ENCODE results near the gene PPP2R3B. TPM values are rescaled to one million over a fixed set of nuclear protein-coding genes. Genes with fewer than 3 reads are reported as not detected.

Gene PPP2R3B
- total RNA-seq, 1 experiment from 2014 or later, result 21.5 TPM

DNA sequence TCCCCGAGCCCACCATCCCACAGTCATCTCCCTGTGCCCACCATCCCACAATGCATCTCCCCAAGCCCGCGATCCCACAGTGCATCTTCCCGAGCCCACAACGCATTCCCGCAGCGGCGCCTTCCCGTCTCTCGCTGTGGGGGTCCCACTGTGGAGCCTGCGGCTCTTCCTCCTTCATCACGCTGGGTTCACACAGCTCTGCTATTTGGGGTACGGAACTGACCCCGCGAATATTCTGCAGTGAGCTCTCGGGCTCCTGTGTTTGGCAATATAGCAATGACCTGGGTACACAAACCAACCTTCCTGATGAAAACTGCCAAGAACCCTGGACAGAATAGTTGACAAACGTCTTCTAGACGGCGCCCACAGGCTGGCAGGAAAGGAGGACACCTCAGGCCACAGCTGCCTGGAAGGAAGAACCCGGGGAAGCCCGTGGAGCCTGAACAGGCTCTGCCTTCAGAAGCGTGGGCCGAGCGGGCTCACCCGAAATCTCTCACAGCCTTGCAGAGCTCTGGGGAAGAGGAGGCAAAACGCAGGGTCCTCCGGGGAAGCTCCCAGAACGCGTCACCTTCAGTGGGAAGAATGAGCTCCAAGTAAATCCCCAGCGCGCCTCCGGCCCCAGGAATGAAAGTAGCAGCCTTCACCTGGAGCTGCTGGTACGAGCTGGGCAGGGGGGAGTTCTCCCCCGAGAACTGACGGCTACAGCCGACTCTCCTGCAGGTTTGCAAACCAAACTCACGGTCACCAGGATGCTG is 22.9 kb downstream of the PPP2R3B start:
- Histone ChIP-seq H3K4me3 (no peak overlapping the region), H3K27me3 (no peaks in the 10 kb centered on the region), H3K36me3 (peaks cover 15% of the 10 kb centered on the region), H3K9me3 (peaks cover 9% of the 10 kb centered on the region)
- DNase-seq, result no peak

DNA sequence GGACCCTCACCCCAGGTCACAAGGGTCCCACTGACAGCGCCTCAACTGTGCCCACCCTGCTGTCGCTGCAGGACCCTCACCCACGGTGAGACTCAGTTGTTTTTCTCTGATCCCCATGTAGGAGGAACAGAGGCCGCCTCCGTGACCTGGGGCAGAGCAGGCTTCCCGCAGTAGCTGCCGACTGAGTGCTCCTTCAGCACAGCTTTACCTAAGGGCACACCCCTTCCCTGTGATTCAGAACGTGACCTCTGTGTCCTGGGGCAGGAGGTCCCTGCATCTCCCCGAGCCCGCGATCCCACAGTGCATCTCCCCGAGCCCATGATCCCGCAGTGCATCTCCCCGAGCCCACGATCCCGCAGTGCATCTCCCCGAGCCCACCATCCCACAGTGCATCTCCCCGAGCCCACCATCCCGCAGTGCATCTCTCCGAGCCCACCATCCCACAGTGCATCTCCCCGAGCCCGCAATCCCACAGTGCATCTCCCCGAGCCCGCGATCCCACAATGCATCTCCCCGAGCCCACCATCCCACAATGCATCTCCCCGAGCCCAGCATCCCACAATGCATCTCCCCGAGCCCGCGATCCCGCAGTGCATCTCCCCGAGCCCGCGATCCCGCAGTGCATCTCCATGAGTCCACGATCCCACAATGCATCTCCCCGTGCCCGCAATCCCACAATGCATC is 23.6 kb downstream of the PPP2R3B start:
- Histone ChIP-seq H3K9me3 (peaks cover 9% of the 10 kb centered on the region), H3K4me3 (no peak overlapping the region), H3K36me3 (peaks cover 15% of the 10 kb centered on the region), H3K27me3 (no peaks in the 10 kb centered on the region)
- no peak for DNase-seq

DNA sequence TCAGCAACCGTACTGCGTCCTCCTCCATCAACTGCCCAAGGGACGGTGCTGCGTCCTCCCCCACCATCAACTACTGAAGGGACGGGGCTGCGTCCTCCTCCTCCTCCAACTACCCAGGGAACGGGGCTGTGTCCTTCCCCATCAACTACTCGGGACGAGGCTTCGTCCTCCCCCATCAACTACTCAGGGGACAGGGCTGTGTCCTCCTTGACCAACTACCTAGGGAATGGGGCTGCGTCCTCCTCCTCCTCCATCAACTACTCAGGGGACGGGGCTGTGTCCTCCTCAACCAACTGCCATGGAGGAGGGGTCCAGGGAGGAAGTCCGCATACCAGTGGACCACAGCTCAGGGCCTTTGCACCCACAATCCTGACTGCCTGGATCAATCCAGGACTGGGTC is 24.4 kb downstream of the PPP2R3B start:
- H3K4me3 ChIP-seq, result no peak overlapping the region
- peaks cover 9% of the 10 kb centered on the region for H3K9me3 ChIP-seq
- no peak for DNase-seq

GRCh38 chrX:361231-362145 is 25.2 kb downstream of the PPP2R3B start:
- Histone ChIP-seq H3K4me3 (no peak overlapping the region), H3K27me3 (no peaks in the 10 kb centered on the region), H3K36me3 (peaks cover 15% of the 10 kb centered on the region), H3K9me3 (peaks cover 9% of the 10 kb centered on the region)
- no peak for DNase-seq

More for the DNA sequence above, 24.4 kb downstream of the PPP2R3B start:
- peaks cover 15% of the 10 kb centered on the region for H3K36me3 ChIP-seq
- H3K27me3 ChIP-seq, result no peaks in the 10 kb centered on the region

- peaks cover 15% of the 10 kb centered on the region for H3K36me3 ChIP-seq
- H3K27me3 ChIP-seq, result no peaks in the 10 kb centered on the region
- no peak overlapping the region for H3K4me3 ChIP-seq
- no peak for DNase-seq
- H3K9me3 ChIP-seq, result peaks cover 9% of the 10 kb centered on the region
Observed at GRCh38 chrX:360496-361150, 26.1 kb downstream of the PPP2R3B start.

DNA sequence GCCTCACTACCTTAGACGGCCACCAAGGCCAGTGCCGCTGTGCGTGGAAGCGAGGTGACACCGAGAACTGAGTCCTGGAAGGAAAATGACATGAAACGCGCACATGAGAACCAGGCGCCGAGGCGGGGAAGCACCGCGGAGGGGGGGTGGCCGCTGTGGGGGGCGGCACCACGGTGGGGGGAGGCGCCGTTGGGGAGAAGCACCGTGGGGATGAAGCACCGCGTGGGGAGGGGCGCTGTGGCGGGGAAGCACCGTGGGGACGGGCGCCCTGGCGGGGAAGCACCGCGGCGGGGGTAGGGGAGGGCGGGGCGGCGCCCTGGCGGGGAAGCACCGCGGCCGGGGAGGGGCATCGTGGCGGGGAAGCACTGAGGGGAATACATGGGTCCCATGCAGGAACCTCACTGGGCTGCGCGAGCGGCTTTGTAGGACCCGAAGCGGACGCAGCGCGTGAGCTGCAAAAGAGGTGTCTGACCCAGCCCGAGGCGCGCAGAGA is 28.0 kb downstream of the PPP2R3B start:
- peaks cover 15% of the 10 kb centered on the region for H3K36me3 ChIP-seq
- H3K4me3 ChIP-seq, result no peak overlapping the region
- peaks cover 9% of the 10 kb centered on the region for H3K9me3 ChIP-seq
- no peak for DNase-seq
- H3K27me3 ChIP-seq, result no peaks in the 10 kb centered on the region

- H3K9me3 ChIP-seq, result peaks cover 9% of the 10 kb centered on the region
- no peak for DNase-seq
- H3K36me3 ChIP-seq, result peaks cover 15% of the 10 kb centered on the region
- no peak overlapping the region for H3K4me3 ChIP-seq
- no peaks in the 10 kb centered on the region for H3K27me3 ChIP-seq
Observed at GRCh38 chrX:357693-358471, 28.8 kb downstream of the PPP2R3B start.

- H3K4me3 ChIP-seq, result no peak overlapping the region
- H3K9me3 ChIP-seq, result peaks cover 9% of the 10 kb centered on the region
- no peaks in the 10 kb centered on the region for H3K27me3 ChIP-seq
- H3K36me3 ChIP-seq, result peaks cover 15% of the 10 kb centered on the region
- no peak for DNase-seq
Observed at GRCh38 chrX:357035-357692, 29.5 kb downstream of the PPP2R3B start.

DNA sequence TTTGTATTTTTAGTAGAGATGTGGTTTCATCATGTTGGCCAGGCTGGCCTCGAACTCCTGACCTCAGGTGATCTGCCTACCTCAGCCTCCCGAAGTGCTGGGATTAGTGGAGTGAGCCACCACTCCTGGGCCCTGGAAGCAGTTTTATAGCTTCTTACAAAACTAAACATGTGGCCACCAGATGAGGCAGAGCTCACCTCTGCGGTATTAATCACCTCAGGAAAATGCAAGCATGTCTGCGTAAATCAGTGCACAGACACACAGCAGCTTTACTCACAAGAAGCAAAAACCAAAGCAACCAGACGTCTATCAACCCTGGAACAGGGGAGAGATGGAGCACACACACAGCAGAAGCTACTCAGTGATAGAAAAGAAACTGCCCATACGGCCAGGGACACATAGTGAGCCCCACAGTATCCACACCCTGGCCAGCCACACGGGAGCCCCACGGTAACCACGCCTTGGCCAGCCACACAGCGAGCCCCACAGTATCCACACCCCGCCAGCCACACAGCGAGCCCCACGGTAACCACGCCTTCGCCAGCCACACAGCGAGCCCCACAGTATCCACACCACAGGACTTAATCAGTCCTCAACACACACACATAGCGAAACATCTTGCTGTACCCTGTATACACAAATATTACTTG is 30.2 kb downstream of the PPP2R3B start:
- Histone ChIP-seq H3K27me3 (no peaks in the 10 kb centered on the region), H3K9me3 (peaks cover 9% of the 10 kb centered on the region), H3K4me3 (no peak overlapping the region), H3K36me3 (peaks cover 15% of the 10 kb centered on the region)
- DNase-seq, result no peak

GRCh38 chrX:355329-356050 is 31.2 kb downstream of the PPP2R3B start:
- H3K9me3 ChIP-seq, result peaks cover 8% of the 10 kb centered on the region
- no peak for DNase-seq
- H3K4me3 ChIP-seq, result no peak overlapping the region
- no peaks in the 10 kb centered on the region for H3K27me3 ChIP-seq
- H3K36me3 ChIP-seq, result peaks cover 9% of the 10 kb centered on the region

- no peaks in the 10 kb centered on the region for H3K9me3 ChIP-seq
- no peaks in the 10 kb centered on the region for H3K36me3 ChIP-seq
- DNase-seq, result no peak
- H3K27me3 ChIP-seq, result no peaks in the 10 kb centered on the region
- no peak overlapping the region for H3K4me3 ChIP-seq
Observed at GRCh38 chrX:353566-354535, 32.9 kb downstream of the PPP2R3B start.

DNA sequence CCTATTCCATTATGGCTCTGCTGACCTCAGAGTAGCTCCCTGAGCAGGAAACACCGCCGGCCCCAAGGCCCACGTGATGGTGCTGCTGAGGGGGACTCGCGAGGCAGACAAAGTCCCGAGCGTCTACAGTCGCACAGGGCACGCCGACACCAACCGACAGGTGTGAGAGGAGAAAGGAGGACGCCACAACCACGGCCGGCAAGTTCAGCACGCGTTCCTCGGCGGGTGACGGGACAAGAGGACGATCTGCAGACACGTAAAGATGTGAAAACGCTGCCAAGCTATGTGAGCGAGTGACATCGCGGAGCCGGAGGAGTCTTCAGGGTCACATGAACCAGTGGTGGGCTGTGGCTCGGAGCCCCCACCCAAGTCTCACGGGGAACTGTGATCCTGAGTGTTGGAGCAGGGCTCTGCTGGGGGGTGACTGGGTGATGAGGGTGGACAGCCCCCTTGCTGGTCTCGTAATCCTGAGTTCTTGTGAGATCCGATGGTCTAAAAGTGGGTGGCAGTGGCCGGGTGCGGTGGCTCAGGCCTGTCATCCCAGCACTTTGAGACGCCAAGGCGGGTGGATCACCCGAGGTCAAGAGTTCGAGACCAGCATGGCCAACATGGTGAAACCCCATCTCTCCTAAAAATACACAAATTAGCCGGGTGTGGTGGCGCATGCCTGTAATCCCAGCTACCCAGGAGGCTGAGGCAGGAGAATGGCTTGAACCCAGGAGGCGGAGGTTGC is 34.0 kb downstream of the PPP2R3B start:
- H3K36me3 ChIP-seq, result no peaks in the 10 kb centered on the region
- no peak for DNase-seq
- no peaks in the 10 kb centered on the region for H3K9me3 ChIP-seq
- no peaks in the 10 kb centered on the region for H3K27me3 ChIP-seq
- H3K4me3 ChIP-seq, result no peak overlapping the region

DNA sequence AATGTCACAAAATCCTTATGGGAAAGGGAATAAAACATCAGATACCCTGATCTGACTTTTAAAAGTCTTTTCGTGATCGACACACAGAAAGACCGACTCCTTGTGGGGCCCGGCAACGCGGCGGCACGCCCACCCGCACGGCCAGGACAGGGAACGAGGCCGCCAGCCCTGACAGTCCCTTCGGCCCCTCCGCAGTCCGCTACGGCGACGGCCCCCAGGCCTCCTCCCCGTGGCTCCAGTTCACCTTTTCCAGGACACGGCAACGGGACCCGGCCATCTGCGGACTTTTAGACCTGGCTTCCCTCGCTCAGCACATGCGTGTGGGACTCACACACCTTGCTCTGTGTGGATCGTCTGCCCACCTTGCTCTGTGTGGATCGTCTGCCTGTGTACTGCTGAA is 34.5 kb downstream of the PPP2R3B start:
- DNase-seq, result no peak
- H3K9me3 ChIP-seq, result no peaks in the 10 kb centered on the region
- no peaks in the 10 kb centered on the region for H3K27me3 ChIP-seq
- no peak overlapping the region for H3K4me3 ChIP-seq
- H3K36me3 ChIP-seq, result no peaks in the 10 kb centered on the region
